Upper lobe of right lung (tissue), 1 donor: ENCODE data around the gene WWOX. TPM values are rescaled to one million over a fixed set of nuclear protein-coding genes. Genes with fewer than 3 reads are reported as not detected.

Experiments used
- ATAC-seq: fragments of 200-7000 bp; cut with Tn5 transposase; one replicate; pipeline ENCODE4 v1.9.1; 2020; ENCODE audit warnings: mild to moderate bottlenecking, moderate library complexity
- DNase-seq: peaks from one replicate; pipeline ENCODE4 v3.0.0-alpha.2; 2020
- H3K27ac ChIP-seq: fragments of 200-600 bp; one replicate; pipeline ENCODE4 v1.8.0; 2022
- H3K27me3 ChIP-seq: fragments of 200-600 bp; one replicate; pipeline ENCODE4 v1.8.0; 2022; ENCODE audit warnings: mild to moderate bottlenecking
- H3K36me3 ChIP-seq: fragments of 200-600 bp; one replicate; pipeline ENCODE4 v1.8.0; 2022
- H3K4me1 ChIP-seq: fragments of 200-600 bp; one replicate; pipeline ENCODE4 v1.8.0; 2022
- H3K4me3 ChIP-seq: fragments of 200-600 bp; one replicate; pipeline ENCODE4 v1.8.0; 2022; ENCODE audit warnings: mild to moderate bottlenecking
- H3K9me3 ChIP-seq: fragments of 200-600 bp; one replicate; pipeline ENCODE4 v1.8.0; 2022
- intact Hi-C: fragments of 100-400 bp; cut with DNase I; formaldehyde crosslinking; loops from one replicate; pipeline ENCODE4 v1.11.0; 2022
- total RNA-seq: library from RNA; stranded (reverse); fragmentation: NEBNext Ultra II Directional; extraction: Animal tissue kit (Norgen Biotek cat#: 25700); gene quantifications from one replicate; pipeline ENCODE4 v1.2.1, GENCODE V29; 2021
- TF ChIP-seq, protein P1 (sequence below): fragments of 200-600 bp; IDR thresholded peaks from one replicate; pipeline ENCODE4 v1.8.0; 2022; ENCODE audit warnings: antibody characterized with exemption
- donor health status: DM: no; HTN: yes; CAD: no; lungs with severe emphysema.

The WWOX gene
- total RNA-seq, 1 donor from 2014 or later = 17.0 TPM

DNA sequence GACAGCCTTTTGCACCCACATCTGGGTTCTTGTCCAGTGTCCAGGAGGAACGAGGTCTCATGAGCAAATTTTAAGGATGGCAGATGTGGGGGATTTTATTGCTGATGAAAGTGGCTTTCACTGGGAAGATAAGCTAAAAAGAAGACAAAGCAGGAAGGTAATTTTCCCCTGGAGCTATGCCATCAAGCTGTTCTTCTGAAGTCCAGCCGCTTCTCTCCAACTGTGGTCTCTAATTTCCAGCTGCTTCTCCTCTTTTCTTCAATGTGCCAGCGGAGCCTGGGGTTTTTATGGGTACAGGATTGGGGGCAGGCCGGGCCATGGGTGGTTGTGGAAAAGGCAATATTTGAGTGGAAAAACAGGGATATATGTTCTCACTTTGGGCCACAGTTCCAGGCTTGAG, 430.8 kb downstream of the WWOX start:
- Histone ChIP-seq H3K4me1 (no peaks in the 10 kb centered on the region), H3K4me3 (no peak overlapping the region), H3K27ac (no peak overlapping the region), H3K36me3 (no peaks in the 10 kb centered on the region), H3K9me3 (no peaks in the 10 kb centered on the region), H3K27me3 (no peaks in the 10 kb centered on the region)
- ATAC-seq (no peak), DNase-seq (no peak)
- TF ChIP-seq, protein P1, sequence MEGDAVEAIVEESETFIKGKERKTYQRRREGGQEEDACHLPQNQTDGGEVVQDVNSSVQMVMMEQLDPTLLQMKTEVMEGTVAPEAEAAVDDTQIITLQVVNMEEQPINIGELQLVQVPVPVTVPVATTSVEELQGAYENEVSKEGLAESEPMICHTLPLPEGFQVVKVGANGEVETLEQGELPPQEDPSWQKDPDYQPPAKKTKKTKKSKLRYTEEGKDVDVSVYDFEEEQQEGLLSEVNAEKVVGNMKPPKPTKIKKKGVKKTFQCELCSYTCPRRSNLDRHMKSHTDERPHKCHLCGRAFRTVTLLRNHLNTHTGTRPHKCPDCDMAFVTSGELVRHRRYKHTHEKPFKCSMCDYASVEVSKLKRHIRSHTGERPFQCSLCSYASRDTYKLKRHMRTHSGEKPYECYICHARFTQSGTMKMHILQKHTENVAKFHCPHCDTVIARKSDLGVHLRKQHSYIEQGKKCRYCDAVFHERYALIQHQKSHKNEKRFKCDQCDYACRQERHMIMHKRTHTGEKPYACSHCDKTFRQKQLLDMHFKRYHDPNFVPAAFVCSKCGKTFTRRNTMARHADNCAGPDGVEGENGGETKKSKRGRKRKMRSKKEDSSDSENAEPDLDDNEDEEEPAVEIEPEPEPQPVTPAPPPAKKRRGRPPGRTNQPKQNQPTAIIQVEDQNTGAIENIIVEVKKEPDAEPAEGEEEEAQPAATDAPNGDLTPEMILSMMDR = no peak
- intact Hi-C loops = no loop called here

DNA sequence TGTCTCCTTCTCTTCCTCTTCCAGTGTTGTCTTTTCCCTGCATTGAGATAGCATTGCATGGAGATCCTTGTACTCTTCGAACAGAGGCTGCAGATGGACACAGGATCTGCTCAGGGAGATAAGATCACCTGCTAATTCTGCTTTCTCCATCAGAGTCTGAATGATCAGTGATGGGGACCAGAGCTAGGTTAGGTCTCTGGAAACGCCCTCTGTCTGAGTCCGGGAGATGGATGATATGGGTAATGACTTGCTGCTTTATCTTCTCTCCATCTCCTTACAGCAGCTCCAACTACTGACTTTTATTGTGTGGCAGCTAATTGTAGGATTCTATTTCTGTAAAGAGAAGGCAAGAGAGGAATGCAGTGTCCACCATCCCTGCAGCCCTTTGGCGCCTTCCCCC, 435.6 kb downstream of the WWOX start:
- DNase-seq (no peak), ATAC-seq (no peak)
- Histone ChIP-seq H3K27ac (no peak overlapping the region), H3K9me3 (no peaks in the 10 kb centered on the region), H3K36me3 (no peaks in the 10 kb centered on the region), H3K4me1 (no peaks in the 10 kb centered on the region), H3K27me3 (no peaks in the 10 kb centered on the region), H3K4me3 (no peak overlapping the region)
- TF ChIP-seq, protein P1 = no peak
- intact Hi-C loops = no loop called here

DNA sequence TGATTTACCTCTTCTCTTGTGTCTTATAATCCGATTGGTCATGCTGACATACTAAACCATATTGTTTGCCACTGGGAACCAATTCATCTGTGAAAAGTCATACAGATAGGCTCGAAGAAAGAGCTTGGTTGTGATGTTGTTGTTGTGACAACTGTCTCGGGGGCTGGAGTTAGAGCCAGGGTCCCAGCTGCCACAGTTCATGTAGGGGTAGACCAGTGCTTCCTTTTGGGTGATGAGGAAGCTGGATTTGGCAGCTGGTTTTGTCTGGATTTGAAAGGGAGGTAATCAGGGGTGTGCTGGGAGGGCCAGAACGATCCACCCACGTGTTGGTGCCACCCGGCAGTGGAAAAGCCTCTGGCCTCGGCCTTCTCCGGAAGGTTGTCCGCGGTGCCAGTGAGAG, 438.1 kb downstream of the WWOX start:
- H3K27ac ChIP-seq = no peak overlapping the region
- no peaks in the 10 kb centered on the region for H3K27me3 ChIP-seq
- no peak overlapping the region for H3K4me3 ChIP-seq
- DNase-seq = no peak
- intact Hi-C loops = no loop called here
- no peaks in the 10 kb centered on the region for H3K9me3 ChIP-seq
- H3K36me3 ChIP-seq = no peaks in the 10 kb centered on the region
- no peaks in the 10 kb centered on the region for H3K4me1 ChIP-seq
- ATAC-seq = no peak
- TF ChIP-seq, protein P1 = no peak

DNA sequence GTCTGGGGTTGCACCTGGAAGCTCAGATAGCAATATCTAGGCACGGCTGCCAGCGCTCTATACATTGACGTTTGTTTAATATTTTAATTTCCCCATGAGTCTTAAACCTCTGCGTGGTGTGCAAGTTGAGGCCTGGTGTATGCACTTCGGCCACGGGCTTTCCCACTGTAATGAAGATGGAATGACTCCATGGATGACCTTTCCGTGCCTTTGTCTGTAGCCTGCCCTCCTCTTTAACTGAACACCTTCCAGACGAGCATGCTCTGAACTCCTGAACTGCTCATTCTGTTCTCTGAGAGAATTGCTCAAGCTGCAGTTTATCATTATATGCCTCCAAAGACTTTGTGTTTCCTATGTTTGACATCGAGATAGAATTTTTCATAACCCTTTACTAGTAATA, 438.8 kb downstream of the WWOX start:
- no peak for ATAC-seq
- no peaks in the 10 kb centered on the region for H3K4me1 ChIP-seq
- no peaks in the 10 kb centered on the region for H3K9me3 ChIP-seq
- no peak for DNase-seq
- H3K27me3 ChIP-seq = no peaks in the 10 kb centered on the region
- no peaks in the 10 kb centered on the region for H3K36me3 ChIP-seq
- TF ChIP-seq, protein P1 = no peak
- H3K27ac ChIP-seq = no peak overlapping the region
- no peak overlapping the region for H3K4me3 ChIP-seq
- intact Hi-C loops = no loop called here

DNA sequence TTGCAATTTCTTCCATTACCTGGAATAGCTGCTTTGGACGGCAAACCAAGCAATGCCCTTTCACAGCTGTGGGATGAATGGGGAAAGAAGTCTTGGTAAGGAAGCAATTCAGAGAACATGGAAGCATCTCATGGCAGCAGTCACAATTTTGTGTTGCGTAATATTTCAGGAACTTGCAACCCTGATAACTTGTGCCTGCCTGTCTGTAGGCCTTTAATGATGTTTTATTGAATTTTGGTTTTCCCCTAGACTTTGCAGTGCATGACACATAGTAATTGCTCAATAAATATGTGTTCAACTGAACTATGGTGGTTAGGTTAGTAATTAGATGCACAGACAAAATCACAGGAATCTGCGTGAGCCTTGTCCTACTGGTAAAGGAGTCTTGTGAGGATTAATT, 439.5 kb downstream of the WWOX start:
- TF ChIP-seq, protein P1 = no peak
- no peak for DNase-seq
- Histone ChIP-seq H3K27ac (no peak overlapping the region), H3K4me3 (no peak overlapping the region), H3K36me3 (no peaks in the 10 kb centered on the region), H3K9me3 (no peaks in the 10 kb centered on the region), H3K27me3 (no peaks in the 10 kb centered on the region), H3K4me1 (no peaks in the 10 kb centered on the region)
- intact Hi-C loops = no loop called here
- no peak for ATAC-seq

DNA sequence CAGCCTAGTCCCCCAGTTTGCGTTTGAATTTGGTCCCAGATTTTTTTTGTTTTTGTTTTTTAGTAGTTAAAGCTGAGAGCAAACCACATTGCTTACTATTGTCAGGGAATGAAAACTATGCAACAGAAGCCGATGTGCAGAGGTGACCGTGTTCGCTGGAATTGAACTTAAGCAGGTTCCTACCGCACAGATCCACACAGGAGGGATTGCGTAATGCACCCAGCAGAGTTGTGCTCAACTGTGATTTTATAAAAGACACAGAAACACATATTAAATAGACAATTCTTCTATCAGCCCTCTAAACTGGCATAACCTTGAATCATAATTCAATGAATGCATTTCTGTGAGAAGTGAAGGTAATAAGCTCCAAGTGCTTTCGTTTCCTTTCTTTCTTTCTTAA, 443.0 kb downstream of the WWOX start:
- DNase-seq (no peak), ATAC-seq (no peak)
- TF ChIP-seq, protein P1 = no peak
- Histone ChIP-seq H3K4me1 (no peaks in the 10 kb centered on the region), H3K9me3 (no peaks in the 10 kb centered on the region), H3K36me3 (no peaks in the 10 kb centered on the region), H3K27ac (no peak overlapping the region), H3K4me3 (no peak overlapping the region), H3K27me3 (no peaks in the 10 kb centered on the region)
- intact Hi-C loops = no loop called here
